Bronchial smooth muscle cell (primary cell): ENCODE results near the gene SCGB1C2. TPM values are rescaled to one million over a fixed set of nuclear protein-coding genes. Genes with fewer than 3 reads are reported as not detected.

Source experiments
- total RNA-seq: library from RNA; depleted of rRNA; stranded (reverse); fragments of >200 nt; gene quantifications from 2 replicates; pipeline ENCODE4 v1.2.1, GENCODE V29; 2014

SCGB1C2 gene
- not detected in 2 replicates for total RNA-seq

DNA sequence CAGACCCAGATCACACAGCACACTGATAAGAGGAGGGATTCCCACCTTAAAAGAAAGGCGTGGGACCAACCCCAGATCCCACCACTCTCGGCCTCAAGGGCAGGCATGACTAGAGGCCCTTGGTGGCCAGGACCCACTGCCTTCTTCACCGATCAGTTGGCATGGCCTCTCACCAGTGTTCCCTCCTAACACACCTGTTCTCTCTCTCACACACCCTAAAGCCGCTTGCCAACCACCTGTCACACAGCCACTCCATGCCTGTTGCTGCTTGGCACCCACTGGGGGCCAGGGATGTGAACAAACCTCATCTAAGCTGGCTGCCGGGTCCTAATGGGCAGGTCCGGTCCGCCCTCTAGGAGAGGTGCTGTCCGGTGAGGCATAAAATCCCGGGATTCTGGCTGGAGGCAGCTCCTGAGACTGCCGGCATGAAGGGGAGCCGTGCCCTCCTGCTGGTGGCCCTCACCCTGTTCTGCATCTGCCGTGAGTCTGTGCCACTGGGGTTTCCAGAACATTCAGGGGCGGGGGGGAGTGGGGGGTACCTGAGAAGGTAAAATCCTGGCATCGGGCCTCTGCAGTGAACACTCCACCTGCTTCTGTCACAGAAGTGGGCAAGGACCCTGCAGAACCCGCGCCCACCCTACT, at the start of gene SCGB1C2:
SCGB1C2 (plus strand) TSS at position 404 of the 642 bp plus-strand sequence; CDS start at position 426, 22 bp downstream.

GRCh38 chr17:181245-182049, 44.1 kb downstream of the SCGB1C2 start, which contains the start of gene DOC2B:
TSS of gene DOC2B (minus strand) at chr17:181650. CDS start at chr17:181479, 171 bp downstream.

Other genes with a start within 250 kb of the SCGB1C2 start
- gene DOC2B, start 44.1 kb downstream of the SCGB1C2 start, total RNA-seq: under 0.01 TPM in 1 of 2 replicates, not detected in the other
- gene RPH3AL, start 215.2 kb downstream of the SCGB1C2 start, total RNA-seq: 1.6 and 1.7 TPM in 2 replicates